ENCODE measurements around the gene SYT17. TPM values are rescaled to one million over a fixed set of nuclear protein-coding genes. Genes with fewer than 3 reads are reported as not detected.

The SYT17 gene
- total RNA-seq, 1 donor from 2014 or later = 13.3 TPM

- Histone ChIP-seq H3K4me3 (no peak overlapping the region), H3K9me3 (no peaks in the 10 kb centered on the region), H3K4me1 (no peaks in the 10 kb centered on the region), H3K27ac (no peak overlapping the region), H3K27me3 (no peaks in the 10 kb centered on the region), H3K36me3 (no peaks in the 10 kb centered on the region)
- no peak for TF ChIP-seq POLR2A (IDR thresholded peaks at IDR 0.05)
- TF ChIP-seq POLR2AphosphoS5 (IDR thresholded peaks at IDR 0.05; ENCODE audit: insufficient read depth in 1 of 2, low read depth in 1 of 2) = no peak
- TF ChIP-seq CTCF (IDR thresholded peaks at IDR 0.05) = no peak
- DNase-seq (ENCODE audit: extremely low spot score in 2 of 2) = no peak
- intact Hi-C loops (cut with DNase I) = no loop called here
Measured at GRCh38 chr16:19153876-19154275, 14.2 kb upstream of the SYT17 start.

- no peak overlapping the region for H3K27ac ChIP-seq
- intact Hi-C loops (cut with DNase I) = no loop called here
- H3K36me3 ChIP-seq = no peaks in the 10 kb centered on the region
- H3K27me3 ChIP-seq = no peaks in the 10 kb centered on the region
- TF ChIP-seq POLR2A (IDR thresholded peaks at IDR 0.05) = no peak
- no peak for TF ChIP-seq POLR2AphosphoS5 (IDR thresholded peaks at IDR 0.05; ENCODE audit: insufficient read depth in 1 of 2, low read depth in 1 of 2)
- no peak for TF ChIP-seq CTCF (IDR thresholded peaks at IDR 0.05)
- DNase-seq (ENCODE audit: extremely low spot score in 2 of 2) = no peak
- no peaks in the 10 kb centered on the region for H3K4me1 ChIP-seq
- H3K4me3 ChIP-seq = no peak overlapping the region
- no peaks in the 10 kb centered on the region for H3K9me3 ChIP-seq
Measured at GRCh38 chr16:19162085-19162484, 6.0 kb upstream of the SYT17 start.

GRCh38 chr16:19163215-19163614 is 4.8 kb upstream of the SYT17 start:
- TF ChIP-seq POLR2A (IDR thresholded peaks at IDR 0.05) = no peak
- TF ChIP-seq CTCF (IDR thresholded peaks at IDR 0.05) = no peak
- TF ChIP-seq POLR2AphosphoS5 (IDR thresholded peaks at IDR 0.05; ENCODE audit: insufficient read depth in 1 of 2, low read depth in 1 of 2) = no peak
- intact Hi-C loops (cut with DNase I) = no loop called here
- no peaks in the 10 kb centered on the region for H3K36me3 ChIP-seq
- no peak overlapping the region for H3K27ac ChIP-seq
- H3K27me3 ChIP-seq = no peaks in the 10 kb centered on the region
- H3K4me1 ChIP-seq = peaks cover 10% of the 10 kb centered on the region
- no peaks in the 10 kb centered on the region for H3K9me3 ChIP-seq
- no peak for DNase-seq (ENCODE audit: extremely low spot score in 2 of 2)
- H3K4me3 ChIP-seq = no peak overlapping the region

- Histone ChIP-seq H3K36me3 (no peaks in the 10 kb centered on the region), H3K4me3 (no peak overlapping the region), H3K27me3 (no peaks in the 10 kb centered on the region), H3K27ac (no peak overlapping the region), H3K9me3 (no peaks in the 10 kb centered on the region), H3K4me1 (peaks cover 20% of the 10 kb centered on the region)
- intact Hi-C loops (cut with DNase I) = no loop called here
- DNase-seq (ENCODE audit: extremely low spot score in 2 of 2) = no peak
- TF ChIP-seq CTCF (IDR thresholded peaks at IDR 0.05) = no peak
- TF ChIP-seq POLR2AphosphoS5 (IDR thresholded peaks at IDR 0.05; ENCODE audit: insufficient read depth in 1 of 2, low read depth in 1 of 2) = no peak
- TF ChIP-seq POLR2A (IDR thresholded peaks at IDR 0.05) = no peak
Measured at GRCh38 chr16:19164285-19164684, 3.8 kb upstream of the SYT17 start.

GRCh38 chr16:19165101-19165500 is 2.9 kb upstream of the SYT17 start:
- TF ChIP-seq POLR2A (IDR thresholded peaks at IDR 0.05) = no peak
- TF ChIP-seq CTCF (IDR thresholded peaks at IDR 0.05) = no peak
- no peak for TF ChIP-seq POLR2AphosphoS5 (IDR thresholded peaks at IDR 0.05; ENCODE audit: insufficient read depth in 1 of 2, low read depth in 1 of 2)
- peaks cover 20% of the 10 kb centered on the region for H3K4me1 ChIP-seq
- H3K4me3 ChIP-seq = no peak overlapping the region
- DNase-seq (ENCODE audit: extremely low spot score in 2 of 2) = no peak
- no peak overlapping the region for H3K27ac ChIP-seq
- intact Hi-C loops (cut with DNase I) = no loop called here
- no peaks in the 10 kb centered on the region for H3K27me3 ChIP-seq
- H3K36me3 ChIP-seq = no peaks in the 10 kb centered on the region
- H3K9me3 ChIP-seq = no peaks in the 10 kb centered on the region

Data from vagina (tissue), 2 donors.